Cerebellar cortex (tissue), 1 donor: Measurements from ENCODE around the gene LRRC4C.
A peak's percentile ranks its signal among the peaks of the same experiment; 100 is the strongest.

Experiments used
- DNase-seq: peaks from one replicate; pipeline ENCODE4 v3.0.0-alpha.2; 2015; ENCODE audit warnings: low spot score

The LRRC4C gene

GRCh38 chr11:40360206-40360798 is 1099.2 kb downstream of the LRRC4C start:
- no peak for DNase-seq

GRCh38 chr11:40354121-40354520 is 1105.3 kb downstream of the LRRC4C start:
- DNase-seq, result no peak

GRCh38 chr11:40340911-40341310 is 1118.5 kb downstream of the LRRC4C start:
- DNase-seq, result no peak

- DNase-seq, result no peak
Observed at GRCh38 chr11:40338739-40339138, 1120.7 kb downstream of the LRRC4C start.

- no peak for DNase-seq
Observed at GRCh38 chr11:40338062-40338461, 1121.4 kb downstream of the LRRC4C start.

- DNase-seq, result no peak
Observed at GRCh38 chr11:40337118-40337517, 1122.3 kb downstream of the LRRC4C start.

GRCh38 chr11:40328890-40329614 is 1130.4 kb downstream of the LRRC4C start:
- DNase-seq, result no peak

- DNase-seq, result no peak
Observed at GRCh38 chr11:40323241-40323640, 1136.2 kb downstream of the LRRC4C start.

GRCh38 chr11:40321537-40321936 is 1137.9 kb downstream of the LRRC4C start:
- DNase-seq, result no peak

GRCh38 chr11:40316171-40316570 is 1143.3 kb downstream of the LRRC4C start:
- DNase-seq, result no peak

GRCh38 chr11:40315122-40315521 is 1144.3 kb downstream of the LRRC4C start:
- DNase-seq, result no peak

GRCh38 chr11:40314327-40314726 is 1145.1 kb downstream of the LRRC4C start:
- DNase-seq, result no peak

- DNase-seq, result peak; percentile 16
Observed at GRCh38 chr11:40306938-40307548, 1152.4 kb downstream of the LRRC4C start.

GRCh38 chr11:40302669-40303068 is 1156.8 kb downstream of the LRRC4C start:
- DNase-seq, result no peak

GRCh38 chr11:40295466-40295865 is 1164.0 kb downstream of the LRRC4C start:
- no peak for DNase-seq

- DNase-seq, result no peak
Observed at GRCh38 chr11:40294741-40295140, 1164.7 kb downstream of the LRRC4C start.

- DNase-seq, result no peak
Observed at GRCh38 chr11:40294349-40294735, 1165.1 kb downstream of the LRRC4C start.

GRCh38 chr11:40293655-40294348 is 1165.7 kb downstream of the LRRC4C start:
- peak; percentile 66 for DNase-seq

GRCh38 chr11:40292721-40293508 is 1166.5 kb downstream of the LRRC4C start:
- no peak for DNase-seq

- no peak for DNase-seq
Observed at GRCh38 chr11:40291741-40292140, 1167.7 kb downstream of the LRRC4C start.

GRCh38 chr11:40291329-40291728 is 1168.1 kb downstream of the LRRC4C start:
- no peak for DNase-seq

GRCh38 chr11:40290171-40290631 is 1169.3 kb downstream of the LRRC4C start:
- no peak for DNase-seq
